ENCODE measurements around the gene THY1.

The THY1 gene

GRCh38 chr11:119381181-119381988 is 41.6 kb downstream of the THY1 start, which contains the start of gene USP2:
Gene USP2, minus strand, starts transcription at chr11:119381690. Its CDS starts 8,210 bp downstream, at chr11:119373480.
- peak; percentile 98 for DNase-seq

GRCh38 chr11:119380827-119381180 is 42.2 kb downstream of the THY1 start:
- DNase-seq, result no peak

- no peak for DNase-seq
These were observed 42.7 kb downstream of the THY1 start for GRCh38 chr11:119380160-119380826.

GRCh38 chr11:119378851-119379465 is 44.0 kb downstream of the THY1 start:
- no peak for DNase-seq

- no peak for DNase-seq
These were observed 44.9 kb downstream of the THY1 start for GRCh38 chr11:119377961-119378667.

GRCh38 chr11:119377112-119377901 is 45.7 kb downstream of the THY1 start:
- DNase-seq, result no peak

GRCh38 chr11:119376197-119376847 is 46.6 kb downstream of the THY1 start:
- no peak for DNase-seq

- DNase-seq, result no peak
These were observed 47.4 kb downstream of the THY1 start for GRCh38 chr11:119375337-119376196.

GRCh38 chr11:119374632-119375336 is 48.2 kb downstream of the THY1 start:
- DNase-seq, result no peak

GRCh38 chr11:119373921-119374631 is 48.9 kb downstream of the THY1 start:
- peak; percentile 58 to 60 for DNase-seq

GRCh38 chr11:119373059-119373920 is 49.7 kb downstream of the THY1 start:
- no peak for DNase-seq

- DNase-seq, result no peak
These were observed 50.5 kb downstream of the THY1 start for GRCh38 chr11:119372260-119373058.

- no peak for DNase-seq
These were observed 51.2 kb downstream of the THY1 start for GRCh38 chr11:119371778-119372182.

- no peak for DNase-seq
These were observed 51.8 kb downstream of the THY1 start for GRCh38 chr11:119371067-119371601.

GRCh38 chr11:119370486-119371046 is 52.4 kb downstream of the THY1 start:
- DNase-seq, result no peak

- no peak for DNase-seq
These were observed 53.6 kb downstream of the THY1 start for GRCh38 chr11:119369132-119369925.
